GM21447 (cell line): Measurements from ENCODE around the gene ZNF786.
"Not testable (repeated sequence)": the region's sequence is repeated elsewhere in the genome, so short reads cannot be mapped to it uniquely, and the experiment has no call there.

Source experiments
- ATAC-seq: cut with Tn5 transposase; IDR thresholded peaks from one replicate; pipeline ENCODE4 v1.9.1; 2021; ENCODE audit not compliant: unreplicated experiment

Gene ZNF786

DNA sequence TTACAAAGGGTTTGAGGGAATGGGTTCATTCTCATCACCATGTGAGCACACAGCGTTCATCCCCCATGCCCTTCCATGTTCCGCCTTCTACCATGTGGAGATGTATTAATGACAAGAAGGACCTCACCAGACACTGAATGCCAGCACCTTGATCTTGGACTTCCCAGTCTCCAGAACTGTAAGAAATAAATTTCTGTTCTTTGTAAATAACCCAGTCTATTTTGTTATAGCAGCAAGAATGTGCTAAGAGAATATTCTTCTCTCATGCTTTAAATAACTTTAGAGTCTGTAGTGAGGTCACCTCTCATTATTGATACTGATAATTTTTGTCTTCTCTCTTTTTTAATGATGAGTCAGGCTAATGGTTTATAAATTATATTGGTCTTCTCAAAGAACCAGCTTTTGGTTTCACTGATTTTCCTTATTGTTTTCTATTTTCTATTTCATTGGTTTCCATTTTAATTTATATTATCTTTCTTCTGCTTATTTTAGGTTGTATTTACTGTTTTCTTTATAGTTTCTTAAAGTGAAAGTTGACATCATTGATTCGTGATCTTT lies 59.1 kb downstream of the ZNF786 start:
- no peak for ATAC-seq

- not testable (repeated sequence) for ATAC-seq
These were observed 60.1 kb downstream of the ZNF786 start for GRCh38 chr7:149030439-149030838.

- peak; percentile 94 for ATAC-seq
These were observed 62.0 kb downstream of the ZNF786 start, which contains the start of gene PDIA4 for GRCh38 chr7:149028346-149029109. TSS of gene PDIA4 (minus strand) at chr7:149028505. CDS start at chr7:149028408, 97 bp downstream.

- no peak for ATAC-seq
These were observed 62.7 kb downstream of the ZNF786 start for GRCh38 chr7:149027611-149028345.

GRCh38 chr7:149027055-149027454 lies 63.5 kb downstream of the ZNF786 start:
- no peak for ATAC-seq

- ATAC-seq = no peak
These were observed 66.9 kb downstream of the ZNF786 start for GRCh38 chr7:149023662-149024061.

GRCh38 chr7:149022756-149023360 lies 67.7 kb downstream of the ZNF786 start:
- no peak for ATAC-seq

GRCh38 chr7:149021725-149022062 lies 68.8 kb downstream of the ZNF786 start:
- ATAC-seq = peak; percentile 39

DNA sequence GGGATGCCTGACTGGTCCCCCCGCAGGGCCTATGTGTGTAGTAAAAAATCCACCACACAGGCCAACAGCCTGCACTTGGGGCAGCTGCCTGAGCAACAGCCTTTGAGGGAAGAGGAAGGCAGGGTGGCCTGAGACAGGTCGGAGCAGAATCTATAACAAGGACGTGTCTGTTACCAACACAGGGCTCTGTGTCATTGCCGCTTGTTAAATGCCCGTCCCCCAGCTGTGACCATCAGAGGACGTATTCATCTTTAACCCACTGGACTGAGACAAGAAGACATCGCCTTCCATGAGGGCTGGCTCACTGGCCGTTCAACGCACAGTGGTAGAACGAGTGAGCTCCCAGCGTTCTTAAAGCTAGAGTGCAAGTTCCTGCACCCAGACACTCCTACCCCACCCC lies 70.0 kb downstream of the ZNF786 start:
- ATAC-seq = no peak
